ENCODE measurements around the gene MAPK1.
"Not testable (repeated sequence)": the region's sequence is repeated elsewhere in the genome, so short reads cannot be mapped to it uniquely, and the experiment has no call there.

Gene MAPK1

GRCh38 chr22:21796231-21796630 is 71.2 kb downstream of the MAPK1 start:
- H3K4me3 ChIP-seq (ENCODE audit: low read depth, low read length), result no peak overlapping the region
- no peak for DNase-seq (ENCODE audit: low read depth)
- TF ChIP-seq CTCF (IDR thresholded peaks at IDR 0.05; ENCODE audit: low read depth, low read length, missing control alignments), result no peak

- not testable (repeated sequence) for DNase-seq (ENCODE audit: low read depth); H3K4me3 ChIP-seq (ENCODE audit: low read depth, low read length)
These were observed 73.7 kb downstream of the MAPK1 start for GRCh38 chr22:21793716-21794115.

GRCh38 chr22:21791635-21792625 is 75.5 kb downstream of the MAPK1 start:
- peak; percentile 35 for DNase-seq (ENCODE audit: low read depth)
- TF ChIP-seq CTCF (IDR thresholded peaks at IDR 0.05; ENCODE audit: low read depth, low read length, missing control alignments), result no peak
- H3K4me3 ChIP-seq (ENCODE audit: low read depth, low read length), result no peak overlapping the region

GRCh38 chr22:21790849-21791610 is 76.4 kb downstream of the MAPK1 start:
- not testable (repeated sequence) for H3K4me3 ChIP-seq (ENCODE audit: low read depth, low read length); DNase-seq (ENCODE audit: low read depth)

GRCh38 chr22:21790359-21790758 is 77.1 kb downstream of the MAPK1 start:
- no peak overlapping the region for H3K4me3 ChIP-seq (ENCODE audit: low read depth, low read length)
- no peak for TF ChIP-seq CTCF (IDR thresholded peaks at IDR 0.05; ENCODE audit: low read depth, low read length, missing control alignments)
- no peak for DNase-seq (ENCODE audit: low read depth)

GRCh38 chr22:21787565-21787964 is 79.9 kb downstream of the MAPK1 start:
- DNase-seq (ENCODE audit: low read depth), result not testable (repeated sequence)

GRCh38 chr22:21780259-21780658 is 87.2 kb downstream of the MAPK1 start:
- DNase-seq (ENCODE audit: low read depth), result no peak
- no peak overlapping the region for H3K4me3 ChIP-seq (ENCODE audit: low read depth, low read length)
- TF ChIP-seq CTCF (IDR thresholded peaks at IDR 0.05; ENCODE audit: low read depth, low read length, missing control alignments), result no peak

More at GRCh38 chr22:21787565-21787964, 79.9 kb downstream of the MAPK1 start:
- not testable (repeated sequence) for H3K4me3 ChIP-seq (ENCODE audit: low read depth, low read length)

GRCh38 chr22:21779444-21779843 is 88.0 kb downstream of the MAPK1 start:
- no peak for DNase-seq (ENCODE audit: low read depth)
- no peak for TF ChIP-seq CTCF (IDR thresholded peaks at IDR 0.05; ENCODE audit: low read depth, low read length, missing control alignments)
- no peak overlapping the region for H3K4me3 ChIP-seq (ENCODE audit: low read depth, low read length)
